Measurements from ENCODE around the gene MAPKAP1.

MAPKAP1 gene

GRCh38 chr9:125631391-125632085 is 75.5 kb downstream of the MAPKAP1 start:
- Histone ChIP-seq H3K27ac (ENCODE audit: low read length) (no peak overlapping the region), H3K4me3 (ENCODE audit: low read length in 2 of 2) (no peak overlapping the region), H3K27me3 (ENCODE audit: control insufficient read depth in 1 of 2, insufficient read depth in 2 of 2, low read length in 2 of 2) (no peaks in the 10 kb centered on the region), H3K9ac (ENCODE audit: low read length in 2 of 2) (no peak overlapping the region), H3K36me3 (ENCODE audit: control insufficient read depth in 2 of 2, insufficient read depth in 2 of 2, low read length in 2 of 2) (no peaks in the 10 kb centered on the region), H3K4me1 (ENCODE audit: control insufficient read depth, insufficient read depth, low read length) (peaks cover 3% of the 10 kb centered on the region), H3K9me3 (ENCODE audit: control insufficient read depth in 2 of 2, low read length in 2 of 2) (no peaks in the 10 kb centered on the region)

DNA sequence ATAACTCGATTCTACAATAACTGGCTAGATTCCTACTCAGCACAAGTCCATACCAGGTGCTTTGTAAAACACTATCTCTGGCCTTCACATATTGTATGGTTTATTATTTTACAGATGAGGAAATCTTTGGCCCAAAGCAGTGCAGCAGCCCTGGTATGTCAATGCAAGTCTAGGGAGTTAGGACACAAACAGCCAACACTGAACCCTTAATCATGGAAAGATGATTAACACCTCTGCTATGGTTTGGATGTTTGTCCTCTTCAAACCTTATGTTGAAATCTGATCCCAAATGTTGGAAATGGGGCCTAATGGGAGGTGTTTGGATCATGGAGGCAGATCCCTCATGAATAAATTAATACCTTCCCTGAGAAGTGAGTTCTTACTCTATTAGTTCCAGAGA is 76.6 kb downstream of the MAPKAP1 start:
- H3K27ac ChIP-seq (ENCODE audit: low read length) = no peak overlapping the region
- H3K9me3 ChIP-seq (ENCODE audit: control insufficient read depth in 2 of 2, low read length in 2 of 2) = no peaks in the 10 kb centered on the region
- peaks cover 3% of the 10 kb centered on the region for H3K4me1 ChIP-seq (ENCODE audit: control insufficient read depth, insufficient read depth, low read length)
- no peak overlapping the region for H3K9ac ChIP-seq (ENCODE audit: low read length in 2 of 2)
- H3K27me3 ChIP-seq (ENCODE audit: control insufficient read depth in 1 of 2, insufficient read depth in 2 of 2, low read length in 2 of 2) = no peaks in the 10 kb centered on the region
- no peaks in the 10 kb centered on the region for H3K36me3 ChIP-seq (ENCODE audit: control insufficient read depth in 2 of 2, insufficient read depth in 2 of 2, low read length in 2 of 2)
- no peak overlapping the region for H3K4me3 ChIP-seq (ENCODE audit: low read length in 2 of 2)

GRCh38 chr9:125629446-125629845 is 77.6 kb downstream of the MAPKAP1 start:
- no peak overlapping the region for H3K4me3 ChIP-seq (ENCODE audit: low read length in 2 of 2)
- no peak overlapping the region for H3K9ac ChIP-seq (ENCODE audit: low read length in 2 of 2)
- H3K9me3 ChIP-seq (ENCODE audit: control insufficient read depth in 2 of 2, low read length in 2 of 2) = no peaks in the 10 kb centered on the region
- no peak overlapping the region for H3K27ac ChIP-seq (ENCODE audit: low read length)
- H3K36me3 ChIP-seq (ENCODE audit: control insufficient read depth in 2 of 2, insufficient read depth in 2 of 2, low read length in 2 of 2) = no peaks in the 10 kb centered on the region
- H3K4me1 ChIP-seq (ENCODE audit: control insufficient read depth, insufficient read depth, low read length) = peaks cover 3% of the 10 kb centered on the region
- H3K27me3 ChIP-seq (ENCODE audit: control insufficient read depth in 1 of 2, insufficient read depth in 2 of 2, low read length in 2 of 2) = no peaks in the 10 kb centered on the region

DNA sequence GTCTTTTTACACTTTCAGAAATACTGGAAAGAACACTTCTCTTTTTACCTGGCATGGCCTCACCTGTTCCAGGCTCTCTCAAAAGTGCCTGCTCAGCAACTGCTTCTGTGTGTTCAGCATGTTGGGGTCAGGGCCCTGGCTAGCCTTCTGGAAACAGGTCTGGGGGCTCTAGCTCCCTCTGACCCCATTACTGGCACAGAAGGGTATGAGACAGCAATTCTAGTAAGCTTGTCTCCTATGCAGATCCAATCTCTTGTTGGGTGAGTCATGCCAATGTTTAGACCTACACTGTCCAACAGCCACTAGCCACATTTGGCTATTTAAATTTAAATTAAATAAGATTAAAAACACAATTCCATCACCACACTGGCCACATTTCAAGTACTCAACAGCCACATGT is 80.8 kb downstream of the MAPKAP1 start:
- no peaks in the 10 kb centered on the region for H3K27me3 ChIP-seq (ENCODE audit: control insufficient read depth in 1 of 2, insufficient read depth in 2 of 2, low read length in 2 of 2)
- H3K9me3 ChIP-seq (ENCODE audit: control insufficient read depth in 2 of 2, low read length in 2 of 2) = no peaks in the 10 kb centered on the region
- H3K36me3 ChIP-seq (ENCODE audit: control insufficient read depth in 2 of 2, insufficient read depth in 2 of 2, low read length in 2 of 2) = no peaks in the 10 kb centered on the region
- no peak overlapping the region for H3K4me3 ChIP-seq (ENCODE audit: low read length in 2 of 2)
- H3K9ac ChIP-seq (ENCODE audit: low read length in 2 of 2) = no peak overlapping the region
- H3K4me1 ChIP-seq (ENCODE audit: control insufficient read depth, insufficient read depth, low read length) = peaks cover 3% of the 10 kb centered on the region
- H3K27ac ChIP-seq (ENCODE audit: low read length) = no peak overlapping the region

DNA sequence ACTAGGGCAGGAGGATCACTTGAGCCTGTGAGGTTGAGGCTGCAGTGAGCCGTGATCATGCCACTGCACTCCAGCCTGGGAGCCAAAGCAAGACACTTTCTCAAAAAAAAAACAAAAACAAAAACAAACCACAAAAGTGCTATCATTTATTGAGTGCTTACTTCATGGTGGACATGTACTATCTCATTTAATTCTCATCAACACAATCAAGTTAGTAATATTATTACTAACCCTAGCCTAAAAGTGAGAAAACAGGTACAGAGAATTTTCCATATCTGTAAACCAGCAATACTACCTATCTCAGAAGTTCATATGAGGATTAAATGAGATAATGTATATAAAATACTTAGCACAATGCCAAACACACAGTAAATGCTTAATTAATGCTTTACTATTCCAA is 85.8 kb downstream of the MAPKAP1 start:
- Histone ChIP-seq H3K4me1 (ENCODE audit: control insufficient read depth, insufficient read depth, low read length) (no peaks in the 10 kb centered on the region), H3K27ac (ENCODE audit: low read length) (no peak overlapping the region), H3K4me3 (ENCODE audit: low read length in 2 of 2) (no peak overlapping the region), H3K36me3 (ENCODE audit: control insufficient read depth in 2 of 2, insufficient read depth in 2 of 2, low read length in 2 of 2) (no peaks in the 10 kb centered on the region), H3K9ac (ENCODE audit: low read length in 2 of 2) (no peak overlapping the region), H3K27me3 (ENCODE audit: control insufficient read depth in 1 of 2, insufficient read depth in 2 of 2, low read length in 2 of 2) (no peaks in the 10 kb centered on the region), H3K9me3 (ENCODE audit: control insufficient read depth in 2 of 2, low read length in 2 of 2) (no peaks in the 10 kb centered on the region)

DNA sequence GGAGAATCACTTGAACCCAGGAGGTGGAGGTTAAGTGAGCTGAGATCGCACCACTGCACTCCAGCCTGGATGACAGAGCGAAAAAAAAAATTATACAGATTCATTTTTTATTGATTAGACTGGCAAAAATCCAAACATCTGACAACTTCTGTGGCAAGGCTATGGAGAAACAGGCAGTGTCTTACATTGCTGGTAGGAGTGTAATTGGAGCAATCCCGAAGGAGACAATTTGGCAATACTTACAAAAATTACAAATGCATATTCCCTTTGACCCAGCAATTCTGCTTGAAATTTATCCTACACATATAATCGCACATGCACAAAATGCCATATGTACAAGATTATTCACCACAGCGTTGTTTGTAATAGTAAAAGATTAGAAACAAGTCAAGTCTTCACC is 86.8 kb downstream of the MAPKAP1 start:
- no peaks in the 10 kb centered on the region for H3K36me3 ChIP-seq (ENCODE audit: control insufficient read depth in 2 of 2, insufficient read depth in 2 of 2, low read length in 2 of 2)
- H3K4me1 ChIP-seq (ENCODE audit: control insufficient read depth, insufficient read depth, low read length) = no peaks in the 10 kb centered on the region
- no peaks in the 10 kb centered on the region for H3K27me3 ChIP-seq (ENCODE audit: control insufficient read depth in 1 of 2, insufficient read depth in 2 of 2, low read length in 2 of 2)
- no peak overlapping the region for H3K4me3 ChIP-seq (ENCODE audit: low read length in 2 of 2)
- no peaks in the 10 kb centered on the region for H3K9me3 ChIP-seq (ENCODE audit: control insufficient read depth in 2 of 2, low read length in 2 of 2)
- no peak overlapping the region for H3K9ac ChIP-seq (ENCODE audit: low read length in 2 of 2)
- H3K27ac ChIP-seq (ENCODE audit: low read length) = no peak overlapping the region

GRCh38 chr9:125617087-125617486 is 89.9 kb downstream of the MAPKAP1 start:
- Histone ChIP-seq H3K4me1 (ENCODE audit: control insufficient read depth, insufficient read depth, low read length) (peaks cover 3% of the 10 kb centered on the region), H3K27me3 (ENCODE audit: control insufficient read depth in 1 of 2, insufficient read depth in 2 of 2, low read length in 2 of 2) (no peaks in the 10 kb centered on the region), H3K9me3 (ENCODE audit: control insufficient read depth in 2 of 2, low read length in 2 of 2) (no peaks in the 10 kb centered on the region), H3K27ac (ENCODE audit: low read length) (no peak overlapping the region), H3K9ac (ENCODE audit: low read length in 2 of 2) (no peak overlapping the region), H3K36me3 (ENCODE audit: control insufficient read depth in 2 of 2, insufficient read depth in 2 of 2, low read length in 2 of 2) (no peaks in the 10 kb centered on the region), H3K4me3 (ENCODE audit: low read length in 2 of 2) (no peak overlapping the region)

- peaks cover 3% of the 10 kb centered on the region for H3K4me1 ChIP-seq (ENCODE audit: control insufficient read depth, insufficient read depth, low read length)
- no peak overlapping the region for H3K9ac ChIP-seq (ENCODE audit: low read length in 2 of 2)
- H3K4me3 ChIP-seq (ENCODE audit: low read length in 2 of 2) = no peak overlapping the region
- no peak overlapping the region for H3K27ac ChIP-seq (ENCODE audit: low read length)
- H3K36me3 ChIP-seq (ENCODE audit: control insufficient read depth in 2 of 2, insufficient read depth in 2 of 2, low read length in 2 of 2) = no peaks in the 10 kb centered on the region
- H3K27me3 ChIP-seq (ENCODE audit: control insufficient read depth in 1 of 2, insufficient read depth in 2 of 2, low read length in 2 of 2) = no peaks in the 10 kb centered on the region
- H3K9me3 ChIP-seq (ENCODE audit: control insufficient read depth in 2 of 2, low read length in 2 of 2) = no peaks in the 10 kb centered on the region
Observed at GRCh38 chr9:125613141-125613540, 93.9 kb downstream of the MAPKAP1 start.

DNA sequence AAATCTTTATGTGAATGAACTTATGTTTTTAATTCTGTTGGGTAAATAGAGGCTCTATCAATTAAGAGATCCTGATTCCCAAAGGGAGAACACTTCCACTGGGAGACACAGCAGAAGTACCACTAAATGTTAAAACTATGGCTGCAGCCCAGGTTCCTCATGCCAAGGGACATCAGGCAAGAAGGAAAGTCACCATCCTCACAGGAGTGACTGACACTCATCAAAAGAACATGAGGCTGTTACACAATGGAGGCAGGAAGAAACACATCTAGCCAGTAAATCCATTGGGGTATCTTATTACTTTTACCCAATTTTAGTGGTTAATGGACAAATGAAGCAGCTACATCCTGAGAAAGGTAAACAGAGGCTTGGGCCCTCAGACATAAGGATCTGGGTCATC is 94.4 kb downstream of the MAPKAP1 start:
- H3K4me1 ChIP-seq (ENCODE audit: control insufficient read depth, insufficient read depth, low read length) = peaks cover 3% of the 10 kb centered on the region
- H3K27ac ChIP-seq (ENCODE audit: low read length) = no peak overlapping the region
- H3K9me3 ChIP-seq (ENCODE audit: control insufficient read depth in 2 of 2, low read length in 2 of 2) = no peaks in the 10 kb centered on the region
- H3K27me3 ChIP-seq (ENCODE audit: control insufficient read depth in 1 of 2, insufficient read depth in 2 of 2, low read length in 2 of 2) = no peaks in the 10 kb centered on the region
- H3K4me3 ChIP-seq (ENCODE audit: low read length in 2 of 2) = no peak overlapping the region
- no peak overlapping the region for H3K9ac ChIP-seq (ENCODE audit: low read length in 2 of 2)
- H3K36me3 ChIP-seq (ENCODE audit: control insufficient read depth in 2 of 2, insufficient read depth in 2 of 2, low read length in 2 of 2) = no peaks in the 10 kb centered on the region

DNA sequence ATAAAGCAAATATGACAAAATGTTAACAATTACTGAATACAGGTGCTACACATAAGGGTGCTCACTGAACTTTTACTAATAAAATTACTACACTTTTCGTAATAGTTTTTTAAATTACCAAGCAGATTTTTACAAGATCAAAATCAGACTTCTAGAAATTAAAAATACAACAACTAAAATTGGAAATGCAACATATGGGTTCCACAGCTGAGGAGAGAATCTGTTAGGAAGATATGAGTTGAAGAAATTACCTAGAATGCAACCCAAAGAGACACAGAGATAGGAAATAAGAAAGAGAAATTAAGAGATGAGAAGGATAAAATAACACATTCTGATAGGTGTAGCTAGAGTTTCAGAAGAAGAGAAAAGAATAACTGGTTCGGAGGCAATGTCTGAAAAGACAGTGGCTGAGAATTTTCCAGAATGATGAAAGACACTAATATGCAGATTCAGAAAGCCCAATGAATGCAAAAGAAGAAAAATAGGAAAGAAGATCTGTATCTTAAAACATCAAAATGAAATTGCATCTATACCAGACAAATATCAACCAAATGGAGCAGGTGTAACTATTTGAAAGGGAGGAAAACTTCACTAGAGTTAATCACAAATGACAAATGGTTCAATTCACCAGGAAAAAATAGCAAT is 95.8 kb downstream of the MAPKAP1 start:
- no peaks in the 10 kb centered on the region for H3K9me3 ChIP-seq (ENCODE audit: control insufficient read depth in 2 of 2, low read length in 2 of 2)
- H3K36me3 ChIP-seq (ENCODE audit: control insufficient read depth in 2 of 2, insufficient read depth in 2 of 2, low read length in 2 of 2) = no peaks in the 10 kb centered on the region
- no peak overlapping the region for H3K27ac ChIP-seq (ENCODE audit: low read length)
- no peak overlapping the region for H3K4me3 ChIP-seq (ENCODE audit: low read length in 2 of 2)
- peaks cover 3% of the 10 kb centered on the region for H3K4me1 ChIP-seq (ENCODE audit: control insufficient read depth, insufficient read depth, low read length)
- H3K9ac ChIP-seq (ENCODE audit: low read length in 2 of 2) = no peak overlapping the region
- no peaks in the 10 kb centered on the region for H3K27me3 ChIP-seq (ENCODE audit: control insufficient read depth in 1 of 2, insufficient read depth in 2 of 2, low read length in 2 of 2)

- Histone ChIP-seq H3K9me3 (ENCODE audit: control insufficient read depth in 2 of 2, low read length in 2 of 2) (no peaks in the 10 kb centered on the region), H3K36me3 (ENCODE audit: control insufficient read depth in 2 of 2, insufficient read depth in 2 of 2, low read length in 2 of 2) (no peaks in the 10 kb centered on the region), H3K27ac (ENCODE audit: low read length) (no peak overlapping the region), H3K9ac (ENCODE audit: low read length in 2 of 2) (no peak overlapping the region), H3K4me3 (ENCODE audit: low read length in 2 of 2) (no peak overlapping the region), H3K27me3 (ENCODE audit: control insufficient read depth in 1 of 2, insufficient read depth in 2 of 2, low read length in 2 of 2) (no peaks in the 10 kb centered on the region), H3K4me1 (ENCODE audit: control insufficient read depth, insufficient read depth, low read length) (peaks cover 3% of the 10 kb centered on the region)
Observed at GRCh38 chr9:125609744-125610143, 97.3 kb downstream of the MAPKAP1 start.
